Muscle of arm (tissue), 12 donors: ENCODE measurements around the gene DENND1A. TPM values are rescaled to one million over a fixed set of nuclear protein-coding genes. Genes with fewer than 3 reads are reported as not detected.

Experiments used
- DNase-seq: peaks from one replicate; pipeline ENCODE4 v3.0.0-alpha.2; 2013
- polyA plus RNA-seq, 12 donors: library from polyadenylated mRNA; unstranded; fragments of 120-200 nt; gene quantifications; one replicate each; pipeline ENCODE4 v1.2.1, GENCODE V29; 2013; ENCODE audit not compliant: insufficient read length in 12 of 12

Gene DENND1A
- polyA plus RNA-seq, 12 donors: 12.7 to 19.4 (median 13.7) TPM; not detected in 1

GRCh38 chr9:123543492-123543891 lies 386.4 kb downstream of the DENND1A start:
- no peak for DNase-seq

- no peak for DNase-seq
Measured at GRCh38 chr9:123542435-123543225, 387.3 kb downstream of the DENND1A start.

- DNase-seq: no peak
Measured at GRCh38 chr9:123541411-123541810, 388.5 kb downstream of the DENND1A start.

GRCh38 chr9:123540457-123540856 lies 389.5 kb downstream of the DENND1A start:
- no peak for DNase-seq

- DNase-seq: no peak
Measured at GRCh38 chr9:123537809-123538208, 392.1 kb downstream of the DENND1A start.

- DNase-seq: no peak
Measured at GRCh38 chr9:123536455-123536868, 393.5 kb downstream of the DENND1A start.

- no peak for DNase-seq
Measured at GRCh38 chr9:123534336-123534735, 395.6 kb downstream of the DENND1A start.

GRCh38 chr9:123530244-123530643 lies 399.7 kb downstream of the DENND1A start:
- DNase-seq: no peak

GRCh38 chr9:123528501-123528900 lies 401.4 kb downstream of the DENND1A start:
- no peak for DNase-seq

- DNase-seq: no peak
Measured at GRCh38 chr9:123527981-123528380, 401.9 kb downstream of the DENND1A start.

- no peak for DNase-seq
Measured at GRCh38 chr9:123525957-123526356, 404.0 kb downstream of the DENND1A start.

GRCh38 chr9:123525424-123525823 lies 404.5 kb downstream of the DENND1A start:
- no peak for DNase-seq

GRCh38 chr9:123524866-123525265 lies 405.1 kb downstream of the DENND1A start:
- DNase-seq: no peak

- DNase-seq: no peak
Measured at GRCh38 chr9:123523845-123524244, 406.1 kb downstream of the DENND1A start.

- no peak for DNase-seq
Measured at GRCh38 chr9:123523001-123523400, 406.9 kb downstream of the DENND1A start.

GRCh38 chr9:123522251-123522650 lies 407.7 kb downstream of the DENND1A start:
- DNase-seq: no peak

- DNase-seq: no peak
Measured at GRCh38 chr9:123518338-123518737, 411.6 kb downstream of the DENND1A start.

- no peak for DNase-seq
Measured at GRCh38 chr9:123517512-123517911, 412.4 kb downstream of the DENND1A start.

GRCh38 chr9:123514766-123515165 lies 415.2 kb downstream of the DENND1A start:
- no peak for DNase-seq

- no peak for DNase-seq
Measured at GRCh38 chr9:123513554-123513953, 416.4 kb downstream of the DENND1A start.

GRCh38 chr9:123511326-123512277 lies 418.3 kb downstream of the DENND1A start:
- no peak for DNase-seq

- no peak for DNase-seq
Measured at GRCh38 chr9:123509646-123510045, 420.3 kb downstream of the DENND1A start.

GRCh38 chr9:123508048-123508447 lies 421.9 kb downstream of the DENND1A start:
- peak; percentile 25 for DNase-seq
